ENCODE measurements around the gene TIMM22.

DNA sequence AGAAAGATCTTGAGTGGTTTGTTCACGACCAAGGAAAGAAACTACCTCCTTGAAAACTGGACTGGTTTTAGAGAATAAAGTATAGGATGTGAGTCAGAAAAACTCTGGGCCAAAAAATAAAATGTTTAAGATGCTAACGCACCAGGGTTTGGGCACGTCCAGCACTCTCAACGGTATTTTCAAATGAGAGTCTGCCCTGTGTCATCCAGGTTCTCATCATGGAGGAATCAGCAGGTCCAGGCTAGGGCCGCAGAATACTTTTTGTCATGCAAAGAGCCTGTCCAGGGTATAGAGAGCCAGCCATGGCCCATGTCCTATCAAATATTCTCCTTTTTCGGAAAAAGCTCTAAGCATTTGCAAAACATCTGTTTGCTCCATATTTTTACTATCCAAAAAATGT lies 19.8 kb upstream of the TIMM22 start:
- no peak for TF ChIP-seq EZH2 (optimal IDR thresholded peaks at IDR 0.05; ENCODE audit: low read depth, low read length)
- TF ChIP-seq, protein P1, sequence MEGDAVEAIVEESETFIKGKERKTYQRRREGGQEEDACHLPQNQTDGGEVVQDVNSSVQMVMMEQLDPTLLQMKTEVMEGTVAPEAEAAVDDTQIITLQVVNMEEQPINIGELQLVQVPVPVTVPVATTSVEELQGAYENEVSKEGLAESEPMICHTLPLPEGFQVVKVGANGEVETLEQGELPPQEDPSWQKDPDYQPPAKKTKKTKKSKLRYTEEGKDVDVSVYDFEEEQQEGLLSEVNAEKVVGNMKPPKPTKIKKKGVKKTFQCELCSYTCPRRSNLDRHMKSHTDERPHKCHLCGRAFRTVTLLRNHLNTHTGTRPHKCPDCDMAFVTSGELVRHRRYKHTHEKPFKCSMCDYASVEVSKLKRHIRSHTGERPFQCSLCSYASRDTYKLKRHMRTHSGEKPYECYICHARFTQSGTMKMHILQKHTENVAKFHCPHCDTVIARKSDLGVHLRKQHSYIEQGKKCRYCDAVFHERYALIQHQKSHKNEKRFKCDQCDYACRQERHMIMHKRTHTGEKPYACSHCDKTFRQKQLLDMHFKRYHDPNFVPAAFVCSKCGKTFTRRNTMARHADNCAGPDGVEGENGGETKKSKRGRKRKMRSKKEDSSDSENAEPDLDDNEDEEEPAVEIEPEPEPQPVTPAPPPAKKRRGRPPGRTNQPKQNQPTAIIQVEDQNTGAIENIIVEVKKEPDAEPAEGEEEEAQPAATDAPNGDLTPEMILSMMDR (IDR thresholded peaks at IDR 0.05; ENCODE audit: low read length): no peak

Measured in MM.1S (cell line).